HEK293T (cell line): ENCODE results near the gene SYDE2.

ENCODE experiments used
- ARNT ChIP-seq: fragments of 450-650 bp; IDR thresholded peaks from 2 replicates; pipeline ENCODE4 v1.6.1; 2017; ENCODE audit warnings: mild to moderate bottlenecking
- BHLHE40 ChIP-seq: fragments of 450-650 bp; IDR thresholded peaks from 2 replicates; pipeline ENCODE4 v1.6.1; 2016; ENCODE audit warnings: mild to moderate bottlenecking, moderate library complexity, borderline replicate concordance
- CTBP1 ChIP-seq: fragments of 450-650 bp; IDR thresholded peaks from 2 replicates; pipeline ENCODE4 v1.6.1; 2016; ENCODE audit warnings: borderline replicate concordance
- FOXA1 ChIP-seq: fragments of 450-650 bp; IDR thresholded peaks from 2 replicates; pipeline ENCODE4 v1.6.1; 2016; ENCODE audit warnings: mild to moderate bottlenecking
- FOXK2 ChIP-seq: fragments of 450-650 bp; IDR thresholded peaks from 2 replicates; pipeline ENCODE4 v1.6.1; 2016; ENCODE audit warnings: mild to moderate bottlenecking
- FOXM1 ChIP-seq: fragments of 450-650 bp; IDR thresholded peaks from 2 replicates; pipeline ENCODE4 v1.6.1; 2017; ENCODE audit warnings: mild to moderate bottlenecking, borderline replicate concordance
- HDGF ChIP-seq: fragments of 450-650 bp; IDR thresholded peaks from 2 replicates; pipeline ENCODE4 v1.6.1; 2017; ENCODE audit warnings: antibody characterized with exemption, borderline replicate concordance
- LEF1 ChIP-seq: fragments of 450-650 bp; IDR thresholded peaks from 2 replicates; pipeline ENCODE4 v1.6.1; 2017; ENCODE audit warnings: mild to moderate bottlenecking, borderline replicate concordance
- NFRKB ChIP-seq: fragments of 450-650 bp; IDR thresholded peaks from 2 replicates; pipeline ENCODE4 v1.6.1; 2016; ENCODE audit warnings: mild to moderate bottlenecking, moderate library complexity
- PKNOX1 ChIP-seq: fragments of 450-650 bp; IDR thresholded peaks from 2 replicates; pipeline ENCODE4 v1.6.1; 2016
- SP1 ChIP-seq: fragments of 450-650 bp; IDR thresholded peaks from 2 replicates; pipeline ENCODE4 v1.6.1; 2017
- TARDBP ChIP-seq: fragments of 450-650 bp; IDR thresholded peaks from 2 replicates; pipeline ENCODE4 v1.6.1; 2016
- ZNF384 ChIP-seq: fragments of 450-650 bp; IDR thresholded peaks from 2 replicates; pipeline ENCODE4 v1.6.1; 2016

- TF ChIP-seq LEF1 (no peak), HDGF (no peak), TARDBP (no peak), FOXA1 (no peak), FOXM1 (no peak), ARNT (no peak), PKNOX1 (no peak), ZNF384 (no peak), BHLHE40 (no peak), SP1 (no peak), NFRKB (no peak), CTBP1 (no peak), FOXK2 (no peak)
Measured at GRCh38 chr1:85121744-85122143, 79.1 kb downstream of the SYDE2 start.
